H1 (cell line): ENCODE results near the gene IGSF9.

Experiments
- BACH1 ChIP-seq: IDR thresholded peaks from 2 replicates; pipeline ENCODE4 v1.6.1; 2012; ENCODE audit warnings: low read length, improper control_type of control experiment
- CHD1 ChIP-seq: IDR thresholded peaks from 2 replicates; pipeline ENCODE4 v1.6.1; 2012; ENCODE audit warnings: low read depth, low read length, improper control_type of control experiment
- JUND ChIP-seq: IDR thresholded peaks from 2 replicates; pipeline ENCODE4 v1.6.1; 2011; ENCODE audit warnings: mild to moderate bottlenecking, improper control_type of control experiment, low read length
- NRF1 ChIP-seq: IDR thresholded peaks from 2 replicates; pipeline ENCODE4 v1.6.1; 2011; ENCODE audit warnings: mild to moderate bottlenecking, low read depth, low read length, improper control_type of control experiment
- PHF8 ChIP-seq: fragments of 200-600 bp; sonication (generic); conservative IDR thresholded peaks from 2 replicates; pipeline ENCODE4 v1.7.1; 2012; ENCODE audit warnings: low read depth, mild to moderate bottlenecking, inconsistent platforms, low read length, moderate library complexity
- SP2 ChIP-seq: IDR thresholded peaks from 2 replicates; pipeline ENCODE4 v1.6.1; 2012; ENCODE audit warnings: mild to moderate bottlenecking, low read length, inconsistent platforms
- ZNF274 ChIP-seq: IDR thresholded peaks from 2 replicates; pipeline ENCODE4 v1.7.0; 2012; ENCODE audit warnings: low read length, borderline replicate concordance; ENCODE audit errors: extremely low read depth
- TF ChIP-seq, protein P1 (sequence below), 3 experiments: IDR thresholded peaks; 1 replicate in 2 of 3; 2 replicates in 1 of 3; pipeline versions ENCODE4 v1.5.1 to v1.6.1; 2011; ENCODE audit warnings: low read length in 3 of 3, mild to moderate bottlenecking in 3 of 3, inconsistent platforms in 2 of 3, low read depth in 1 of 3, moderate library complexity in 1 of 3; ENCODE audit not compliant: insufficient read depth in 1 of 3; ENCODE audit errors: control extremely low read depth in 1 of 3
- TF ChIP-seq, protein P2 (sequence below): IDR thresholded peaks from 2 replicates; pipeline ENCODE4 v1.6.1; 2011; ENCODE audit warnings: low read length, improper control_type of control experiment

GRCh38 chr1:159881622-159882526 lies 63.5 kb downstream of the IGSF9 start:
- TF ChIP-seq SP2 (no peak), NRF1 (no peak), PHF8 (no peak), ZNF274 (no peak), JUND (no peak), CHD1 (no peak), BACH1 (no peak)
- TF ChIP-seq, protein P1, sequence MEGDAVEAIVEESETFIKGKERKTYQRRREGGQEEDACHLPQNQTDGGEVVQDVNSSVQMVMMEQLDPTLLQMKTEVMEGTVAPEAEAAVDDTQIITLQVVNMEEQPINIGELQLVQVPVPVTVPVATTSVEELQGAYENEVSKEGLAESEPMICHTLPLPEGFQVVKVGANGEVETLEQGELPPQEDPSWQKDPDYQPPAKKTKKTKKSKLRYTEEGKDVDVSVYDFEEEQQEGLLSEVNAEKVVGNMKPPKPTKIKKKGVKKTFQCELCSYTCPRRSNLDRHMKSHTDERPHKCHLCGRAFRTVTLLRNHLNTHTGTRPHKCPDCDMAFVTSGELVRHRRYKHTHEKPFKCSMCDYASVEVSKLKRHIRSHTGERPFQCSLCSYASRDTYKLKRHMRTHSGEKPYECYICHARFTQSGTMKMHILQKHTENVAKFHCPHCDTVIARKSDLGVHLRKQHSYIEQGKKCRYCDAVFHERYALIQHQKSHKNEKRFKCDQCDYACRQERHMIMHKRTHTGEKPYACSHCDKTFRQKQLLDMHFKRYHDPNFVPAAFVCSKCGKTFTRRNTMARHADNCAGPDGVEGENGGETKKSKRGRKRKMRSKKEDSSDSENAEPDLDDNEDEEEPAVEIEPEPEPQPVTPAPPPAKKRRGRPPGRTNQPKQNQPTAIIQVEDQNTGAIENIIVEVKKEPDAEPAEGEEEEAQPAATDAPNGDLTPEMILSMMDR (IDR thresholded peaks at IDR 0.05; ENCODE audit: control extremely low read depth in 1 of 3, insufficient read depth in 1 of 3, low read depth in 1 of 3, low read length in 3 of 3), result no peak
- TF ChIP-seq, protein P2, sequence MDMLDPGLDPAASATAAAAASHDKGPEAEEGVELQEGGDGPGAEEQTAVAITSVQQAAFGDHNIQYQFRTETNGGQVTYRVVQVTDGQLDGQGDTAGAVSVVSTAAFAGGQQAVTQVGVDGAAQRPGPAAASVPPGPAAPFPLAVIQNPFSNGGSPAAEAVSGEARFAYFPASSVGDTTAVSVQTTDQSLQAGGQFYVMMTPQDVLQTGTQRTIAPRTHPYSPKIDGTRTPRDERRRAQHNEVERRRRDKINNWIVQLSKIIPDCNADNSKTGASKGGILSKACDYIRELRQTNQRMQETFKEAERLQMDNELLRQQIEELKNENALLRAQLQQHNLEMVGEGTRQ, result no peak
